Neural cell (in vitro differentiated cells): ENCODE results near the gene PIK3CA. TPM values are rescaled to one million over a fixed set of nuclear protein-coding genes. Genes with fewer than 3 reads are reported as not detected.

Experiments used
- H2AFZ ChIP-seq: fragments of 200-600, 300-800 bp; sonication (generic), shearing (Covaris generic); 2 replicates; pipeline ENCODE4 v1.6.0; 2014; ENCODE audit warnings: low read depth, mild to moderate bottlenecking, antibody characterized with exemption, low read length, moderate library complexity
- H3F3A ChIP-seq: fragments of 200-600 bp; shearing (Covaris generic); 2 replicates; pipeline ENCODE4 v1.6.1; 2016; ENCODE audit warnings: mild to moderate bottlenecking, moderate library complexity, mixed read lengths, antibody characterized with exemption, low read length; ENCODE audit not compliant: insufficient read depth, poor library complexity, severe bottlenecking
- H3K27ac ChIP-seq: fragments of 200-600, 300-800 bp; sonication (generic), shearing (Covaris generic); 2 replicates; pipeline ENCODE4 v1.5.1; 2014; ENCODE audit warnings: mild to moderate bottlenecking, low read length, moderate library complexity
- H3K27me3 ChIP-seq: fragments of 300-800, 200-600 bp; sonication (generic), shearing (Covaris generic); 2 replicates; pipeline ENCODE4 v1.6.0; 2014; ENCODE audit warnings: mild to moderate bottlenecking, low read depth, low read length, moderate library complexity; ENCODE audit not compliant: insufficient read depth
- H3K36me3 ChIP-seq: fragments of 300-800, 200-600 bp; sonication (generic), shearing (Covaris generic); 2 replicates; pipeline ENCODE4 v1.5.1; 2014; ENCODE audit warnings: mild to moderate bottlenecking, antibody characterized with exemption, low read length, moderate library complexity; ENCODE audit not compliant: insufficient read depth
- H3K4me2 ChIP-seq: fragments of 300-800, 200-600 bp; sonication (generic), shearing (Covaris generic); 2 replicates; pipeline ENCODE4 v1.6.0; 2014; ENCODE audit warnings: mild to moderate bottlenecking, low read length
- H3K4me3 ChIP-seq: fragments of 300-800, 200-600 bp; sonication (generic), shearing (Covaris generic); 2 replicates; pipeline ENCODE4 v1.5.1; 2014; ENCODE audit warnings: mild to moderate bottlenecking, low read length, moderate library complexity
- H3K79me2 ChIP-seq: fragments of 200-600 bp; shearing (Covaris generic); replicated peaks from 2 replicates; pipeline ENCODE4 v1.6.0; 2014; ENCODE audit warnings: mild to moderate bottlenecking, low read length, moderate library complexity; ENCODE audit not compliant: insufficient read depth
- H3K9ac ChIP-seq: fragments of 300-800, 200-600 bp; sonication (generic), shearing (Covaris generic); 2 replicates; pipeline ENCODE4 v1.6.1; 2016; ENCODE audit warnings: mild to moderate bottlenecking, low read length, mixed read lengths
- H3K9me2 ChIP-seq: fragments of 200-600 bp; shearing (Covaris generic); 2 replicates; pipeline ENCODE4 v1.6.1; 2016; ENCODE audit warnings: mild to moderate bottlenecking, low read length, mixed read lengths; ENCODE audit not compliant: insufficient read depth
- H3K9me3 ChIP-seq: fragments of 200-600, 300-800 bp; sonication (generic), shearing (Covaris generic); 2 replicates; pipeline ENCODE4 v1.6.1; 2016; ENCODE audit warnings: mild to moderate bottlenecking, mixed run types, low read length, moderate library complexity, mixed read lengths
- H4K20me1 ChIP-seq: fragments of 200-600 bp; shearing (Covaris generic); 2 replicates; pipeline ENCODE4 v1.6.1; 2016; ENCODE audit warnings: mild to moderate bottlenecking, mixed run types; ENCODE audit not compliant: insufficient read depth
- EP300 ChIP-seq: fragments of 450-650 bp; conservative IDR thresholded peaks from 2 replicates; pipeline ENCODE4 v1.6.1; 2014; ENCODE audit warnings: antibody characterized with exemption, mild to moderate bottlenecking, moderate library complexity; ENCODE audit not compliant: poor library complexity, severe bottlenecking
- EZH2 ChIP-seq: fragments of 200-600, 300-800 bp; shearing (Covaris generic), sonication (generic); IDR thresholded peaks from 2 replicates; pipeline ENCODE4 v1.6.1; 2014; ENCODE audit warnings: antibody characterized with exemption, low read length, borderline replicate concordance, mild to moderate bottlenecking; ENCODE audit not compliant: insufficient read depth, poor library complexity, severe bottlenecking
- MXI1 ChIP-seq: fragments of 450-650 bp; conservative IDR thresholded peaks from 2 replicates; pipeline ENCODE4 v1.6.1; 2014; ENCODE audit warnings: antibody characterized with exemption, mild to moderate bottlenecking; ENCODE audit not compliant: poor library complexity, severe bottlenecking
- POLR2AphosphoS5 ChIP-seq: IDR thresholded peaks from 2 replicates; pipeline ENCODE4 v1.6.1; 2012
- RAD21 ChIP-seq: fragments of 450-650 bp; conservative IDR thresholded peaks from 2 replicates; pipeline ENCODE4 v1.6.1; 2014; ENCODE audit warnings: antibody characterized with exemption, mild to moderate bottlenecking, moderate library complexity
- SMC3 ChIP-seq: fragments of 450-650 bp; conservative IDR thresholded peaks from 2 replicates; pipeline ENCODE4 v1.6.1; 2014; ENCODE audit warnings: antibody characterized with exemption, mild to moderate bottlenecking, moderate library complexity; ENCODE audit not compliant: poor library complexity
- TAF1 ChIP-seq: IDR thresholded peaks from 2 replicates; pipeline ENCODE4 v1.6.1; 2012; ENCODE audit warnings: low read depth
- polyA plus RNA-seq: library from polyadenylated mRNA; depleted of rRNA; stranded (reverse); fragments of >200 nt; gene quantifications from 2 replicates; pipeline ENCODE4 v1.2.3, GENCODE V29; 2014
- TF ChIP-seq, protein P1 (sequence below): fragments of 450-650 bp; IDR thresholded peaks from 2 replicates; pipeline ENCODE4 v1.5.1; 2014; ENCODE audit warnings: antibody characterized with exemption, mild to moderate bottlenecking, moderate library complexity; ENCODE audit not compliant: poor library complexity, severe bottlenecking
- TF ChIP-seq, protein P2 (sequence below): IDR thresholded peaks from 2 replicates; pipeline ENCODE4 v1.6.1; 2012; ENCODE audit warnings: borderline replicate concordance

The PIK3CA gene
- polyA plus RNA-seq, 1 donor from 2014 or later, result 15.2 TPM

GRCh38 chr3:179266701-179267211 is 118.6 kb downstream of the PIK3CA start:
- Histone ChIP-seq H3K9ac (no peak overlapping the region), H3K27me3 (no peaks in the 10 kb centered on the region), H2AFZ (no peak overlapping the region), H3K4me2 (no peak overlapping the region), H3K36me3 (no peaks in the 10 kb centered on the region), H3F3A (no peaks in the 10 kb centered on the region), H3K4me3 (peak overlapping the region; percentile 18), H3K79me2 (no peaks in the 10 kb centered on the region), H4K20me1 (no peaks in the 10 kb centered on the region), H3K9me3 (no peaks in the 10 kb centered on the region), H3K9me2 (no peaks in the 10 kb centered on the region), H3K27ac (no peak overlapping the region)
- TF ChIP-seq SMC3 (no peak), EZH2 (no peak), POLR2AphosphoS5 (no peak), RAD21 (no peak), MXI1 (no peak), EP300 (no peak), TAF1 (no peak)
- TF ChIP-seq, protein P1, sequence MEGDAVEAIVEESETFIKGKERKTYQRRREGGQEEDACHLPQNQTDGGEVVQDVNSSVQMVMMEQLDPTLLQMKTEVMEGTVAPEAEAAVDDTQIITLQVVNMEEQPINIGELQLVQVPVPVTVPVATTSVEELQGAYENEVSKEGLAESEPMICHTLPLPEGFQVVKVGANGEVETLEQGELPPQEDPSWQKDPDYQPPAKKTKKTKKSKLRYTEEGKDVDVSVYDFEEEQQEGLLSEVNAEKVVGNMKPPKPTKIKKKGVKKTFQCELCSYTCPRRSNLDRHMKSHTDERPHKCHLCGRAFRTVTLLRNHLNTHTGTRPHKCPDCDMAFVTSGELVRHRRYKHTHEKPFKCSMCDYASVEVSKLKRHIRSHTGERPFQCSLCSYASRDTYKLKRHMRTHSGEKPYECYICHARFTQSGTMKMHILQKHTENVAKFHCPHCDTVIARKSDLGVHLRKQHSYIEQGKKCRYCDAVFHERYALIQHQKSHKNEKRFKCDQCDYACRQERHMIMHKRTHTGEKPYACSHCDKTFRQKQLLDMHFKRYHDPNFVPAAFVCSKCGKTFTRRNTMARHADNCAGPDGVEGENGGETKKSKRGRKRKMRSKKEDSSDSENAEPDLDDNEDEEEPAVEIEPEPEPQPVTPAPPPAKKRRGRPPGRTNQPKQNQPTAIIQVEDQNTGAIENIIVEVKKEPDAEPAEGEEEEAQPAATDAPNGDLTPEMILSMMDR, result no peak
- TF ChIP-seq, protein P2, sequence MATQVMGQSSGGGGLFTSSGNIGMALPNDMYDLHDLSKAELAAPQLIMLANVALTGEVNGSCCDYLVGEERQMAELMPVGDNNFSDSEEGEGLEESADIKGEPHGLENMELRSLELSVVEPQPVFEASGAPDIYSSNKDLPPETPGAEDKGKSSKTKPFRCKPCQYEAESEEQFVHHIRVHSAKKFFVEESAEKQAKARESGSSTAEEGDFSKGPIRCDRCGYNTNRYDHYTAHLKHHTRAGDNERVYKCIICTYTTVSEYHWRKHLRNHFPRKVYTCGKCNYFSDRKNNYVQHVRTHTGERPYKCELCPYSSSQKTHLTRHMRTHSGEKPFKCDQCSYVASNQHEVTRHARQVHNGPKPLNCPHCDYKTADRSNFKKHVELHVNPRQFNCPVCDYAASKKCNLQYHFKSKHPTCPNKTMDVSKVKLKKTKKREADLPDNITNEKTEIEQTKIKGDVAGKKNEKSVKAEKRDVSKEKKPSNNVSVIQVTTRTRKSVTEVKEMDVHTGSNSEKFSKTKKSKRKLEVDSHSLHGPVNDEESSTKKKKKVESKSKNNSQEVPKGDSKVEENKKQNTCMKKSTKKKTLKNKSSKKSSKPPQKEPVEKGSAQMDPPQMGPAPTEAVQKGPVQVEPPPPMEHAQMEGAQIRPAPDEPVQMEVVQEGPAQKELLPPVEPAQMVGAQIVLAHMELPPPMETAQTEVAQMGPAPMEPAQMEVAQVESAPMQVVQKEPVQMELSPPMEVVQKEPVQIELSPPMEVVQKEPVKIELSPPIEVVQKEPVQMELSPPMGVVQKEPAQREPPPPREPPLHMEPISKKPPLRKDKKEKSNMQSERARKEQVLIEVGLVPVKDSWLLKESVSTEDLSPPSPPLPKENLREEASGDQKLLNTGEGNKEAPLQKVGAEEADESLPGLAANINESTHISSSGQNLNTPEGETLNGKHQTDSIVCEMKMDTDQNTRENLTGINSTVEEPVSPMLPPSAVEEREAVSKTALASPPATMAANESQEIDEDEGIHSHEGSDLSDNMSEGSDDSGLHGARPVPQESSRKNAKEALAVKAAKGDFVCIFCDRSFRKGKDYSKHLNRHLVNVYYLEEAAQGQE, result no peak

GRCh38 chr3:179268400-179269051 is 120.4 kb downstream of the PIK3CA start:
- no peaks in the 10 kb centered on the region for H4K20me1 ChIP-seq
- H3K36me3 ChIP-seq, result no peaks in the 10 kb centered on the region
- H3F3A ChIP-seq, result no peaks in the 10 kb centered on the region
- no peak overlapping the region for H3K9ac ChIP-seq
- H3K79me2 ChIP-seq, result no peaks in the 10 kb centered on the region
- no peaks in the 10 kb centered on the region for H3K27me3 ChIP-seq
- no peak overlapping the region for H3K27ac ChIP-seq
- no peak overlapping the region for H2AFZ ChIP-seq
- H3K4me2 ChIP-seq, result no peak overlapping the region
- no peak overlapping the region for H3K4me3 ChIP-seq
- TF ChIP-seq SMC3 (no peak), EZH2 (no peak), EP300 (no peak), MXI1 (no peak), POLR2AphosphoS5 (no peak), TAF1 (no peak), RAD21 (no peak)
- TF ChIP-seq, protein P2, result no peak
- TF ChIP-seq, protein P1, result no peak
- H3K9me2 ChIP-seq, result no peaks in the 10 kb centered on the region
- H3K9me3 ChIP-seq, result no peaks in the 10 kb centered on the region
